DND-41 (cell line): ENCODE measurements around the gene IFNA17.
"Not testable (repeated sequence)": the region's sequence is repeated elsewhere in the genome, so short reads cannot be mapped to it uniquely, and the experiment has no call there.

ENCODE experiments used
- ATAC-seq: fragments of 200-7000 bp; cut with Tn5 transposase; 3 replicates; pipeline ENCODE4 v1.9.1; 2021; ENCODE audit warnings: low read depth; ENCODE audit not compliant: insufficient read depth
- DNase-seq: peaks from one replicate; pipeline ENCODE4 v3.0.0-alpha.2; 2020
- H2AFZ ChIP-seq: 2 replicates; pipeline ENCODE4 v1.6.0; 2012; ENCODE audit warnings: low read depth, low read length
- H3K27ac ChIP-seq: 2 replicates; pipeline ENCODE4 v1.5.1; 2012; ENCODE audit warnings: low read length, inconsistent platforms
- H3K27me3 ChIP-seq: fragments of 200-600 bp; sonication (generic); 2 replicates; pipeline ENCODE4 v1.6.0; 2012; ENCODE audit warnings: low read length, mild to moderate bottlenecking, inconsistent platforms; ENCODE audit not compliant: insufficient read depth, poor library complexity
- H3K36me3 ChIP-seq: 2 replicates; pipeline ENCODE4 v1.5.1; 2012; ENCODE audit warnings: low read length, inconsistent platforms; ENCODE audit not compliant: insufficient read depth
- H3K4me1 ChIP-seq: 2 replicates; pipeline ENCODE4 v1.5.1; 2012; ENCODE audit warnings: mild to moderate bottlenecking, low read length; ENCODE audit not compliant: insufficient read depth
- H3K4me2 ChIP-seq: 2 replicates; pipeline ENCODE4 v1.6.0; 2012; ENCODE audit warnings: mild to moderate bottlenecking, moderate library complexity, low read length, inconsistent platforms; ENCODE audit not compliant: insufficient read depth
- H3K4me3 ChIP-seq, 2 experiments: fragments of 200-600 bp in 1 of 2; shearing (Covaris generic) in 1 of 2; 2 replicates each; pipeline ENCODE4 v1.5.1; 2012 to 2016; ENCODE audit warnings: inconsistent platforms in 2 of 2, low read length in 2 of 2, mild to moderate bottlenecking in 2 of 2, low read depth in 1 of 2, moderate library complexity in 1 of 2
- H3K79me2 ChIP-seq: 2 replicates; pipeline ENCODE4 v1.6.0; 2012; ENCODE audit warnings: low read length, inconsistent platforms; ENCODE audit not compliant: insufficient read depth
- H3K9ac ChIP-seq: 2 replicates; pipeline ENCODE4 v1.6.0; 2012; ENCODE audit warnings: low read depth, mild to moderate bottlenecking, inconsistent platforms, low read length, moderate library complexity
- H3K9me3 ChIP-seq: 2 replicates; pipeline ENCODE4 v1.5.1; 2012; ENCODE audit warnings: low read length, moderate library complexity, mild to moderate bottlenecking, inconsistent platforms; ENCODE audit not compliant: insufficient read depth, severe bottlenecking
- H4K20me1 ChIP-seq: 2 replicates; pipeline ENCODE4 v1.6.0; 2012; ENCODE audit warnings: low read length; ENCODE audit not compliant: insufficient read depth
- CTCF ChIP-seq: IDR thresholded peaks from 2 replicates; pipeline ENCODE4 v1.5.1; 2012; ENCODE audit warnings: borderline replicate concordance, low read length, moderate library complexity, mild to moderate bottlenecking; ENCODE audit not compliant: poor library complexity, severe bottlenecking; ENCODE audit errors: extremely low read depth

IFNA17 gene

GRCh38 chr9:21194867-21195776, 32.9 kb downstream of the IFNA17 start:
- H3K9ac ChIP-seq, H3K4me1 ChIP-seq, H2AFZ ChIP-seq, H3K27me3 ChIP-seq, H3K79me2 ChIP-seq, H3K4me3 ChIP-seq, H3K27ac ChIP-seq, H4K20me1 ChIP-seq, H3K36me3 ChIP-seq, H3K9me3 ChIP-seq: not testable (repeated sequence)
- peak overlapping the region; percentile 23; the same call in 1 of the 2 replicates for H3K4me2 ChIP-seq
- ATAC-seq (peak; percentile 93), DNase-seq (peak; percentile 52)
- TF ChIP-seq CTCF: peak; percentile 66

GRCh38 chr9:21187487-21187886, 40.5 kb downstream of the IFNA17 start, which contains the start of gene IFNA4:
Gene IFNA4 (minus strand): TSS chr9:21187587. CDS start chr9:21187531, 56 bp downstream.
- H3K36me3 ChIP-seq, H3K9me3 ChIP-seq, H3K9ac ChIP-seq, ATAC-seq, H3K79me2 ChIP-seq, H3K4me2 ChIP-seq, H3K4me1 ChIP-seq, DNase-seq, H4K20me1 ChIP-seq, H3K27ac ChIP-seq, H3K27me3 ChIP-seq, H3K4me3 ChIP-seq, H2AFZ ChIP-seq: not testable (repeated sequence)

GRCh38 chr9:21182810-21183736, 44.9 kb downstream of the IFNA17 start:
- ATAC-seq (peak; percentile 91), DNase-seq (peak; percentile 32)
- H3K4me2 ChIP-seq, H3K4me3 ChIP-seq, H3K27me3 ChIP-seq, H4K20me1 ChIP-seq, H3K27ac ChIP-seq, H3K79me2 ChIP-seq, H2AFZ ChIP-seq, H3K4me1 ChIP-seq, H3K9ac ChIP-seq, H3K36me3 ChIP-seq, H3K9me3 ChIP-seq: not testable (repeated sequence)
- peak; percentile 68 for TF ChIP-seq CTCF
